Measurements from ENCODE around the gene PRKG1. TPM values are rescaled to one million over a fixed set of nuclear protein-coding genes. Genes with fewer than 3 reads are reported as not detected.

The PRKG1 gene
- total RNA-seq, 1 donor: 67.3 TPM

DNA sequence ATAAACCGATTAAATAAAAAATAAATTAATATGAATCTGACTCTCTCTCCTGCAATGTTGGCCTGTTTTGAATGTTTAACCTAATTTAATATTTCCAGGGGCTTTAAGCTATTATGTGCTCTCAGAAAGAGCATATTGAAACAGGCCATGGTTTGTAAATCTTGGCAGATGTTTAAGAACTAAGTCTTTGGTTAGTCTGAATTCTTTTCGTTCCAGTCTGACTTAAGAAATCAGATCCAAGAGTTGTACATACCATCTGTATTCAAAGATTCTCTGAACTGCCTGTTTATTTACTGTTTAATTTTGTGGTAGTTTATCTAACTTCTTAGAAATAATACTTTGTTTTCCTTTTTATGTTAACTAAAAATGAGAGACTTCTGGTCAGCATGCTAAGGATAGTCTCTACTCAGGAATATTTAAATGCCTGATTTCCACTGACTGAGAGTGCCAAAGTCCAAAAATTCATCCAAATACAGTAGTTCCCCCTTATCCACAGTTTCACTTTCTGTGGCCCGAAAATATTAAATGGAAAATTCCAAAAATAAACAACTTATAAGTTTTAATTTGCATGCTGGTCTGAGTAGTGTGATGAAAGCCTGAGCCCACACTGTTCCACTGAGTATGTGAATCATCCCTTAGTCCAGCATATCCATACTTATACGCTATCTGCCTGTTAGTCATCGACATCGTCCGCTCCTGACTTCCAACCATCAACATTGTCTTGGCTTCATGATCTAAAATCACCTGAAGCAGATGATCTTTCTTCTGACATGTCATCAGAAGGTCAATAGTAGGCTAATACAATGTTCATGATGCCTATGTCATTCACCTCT, 863.2 kb downstream of the PRKG1 start:
- DNase-seq (ENCODE audit: low read depth in 2 of 3, low spot score in 2 of 3): no peak

- no peak for DNase-seq (ENCODE audit: low read depth in 2 of 3, low spot score in 2 of 3)
Observed at GRCh38 chr10:51950371-51950995, 876.2 kb downstream of the PRKG1 start.

DNA sequence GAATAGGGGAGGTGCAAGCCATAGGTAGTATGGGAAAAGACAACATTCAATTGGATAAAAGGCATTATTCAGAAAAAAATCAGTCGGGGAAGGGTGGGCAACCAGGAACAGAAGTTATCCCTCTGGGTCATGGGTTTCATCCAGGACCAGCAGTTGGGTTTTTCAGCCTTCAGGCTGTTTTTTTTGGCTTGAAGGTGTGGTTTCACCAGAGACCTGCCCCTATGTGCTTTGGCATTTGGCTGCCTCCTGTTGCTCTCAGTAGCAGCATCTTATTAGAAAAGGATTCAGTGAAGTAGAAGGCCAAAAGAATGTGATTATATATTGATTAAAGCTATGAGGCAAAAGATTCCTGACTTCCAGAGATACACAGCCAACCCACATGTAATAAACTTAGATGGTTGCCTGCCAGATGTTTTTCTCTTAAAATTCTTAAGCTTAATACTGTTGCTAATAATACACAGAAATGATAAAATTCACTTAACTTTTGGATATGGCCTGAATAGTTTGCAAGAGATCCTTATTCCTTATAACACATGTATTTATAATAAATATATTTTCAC, 876.8 kb downstream of the PRKG1 start:
- DNase-seq (ENCODE audit: low read depth in 2 of 3, low spot score in 2 of 3): no peak

- DNase-seq (ENCODE audit: low read depth in 2 of 3, low spot score in 2 of 3): no peak
Observed at GRCh38 chr10:51951601-51952000, 877.3 kb downstream of the PRKG1 start.

DNA sequence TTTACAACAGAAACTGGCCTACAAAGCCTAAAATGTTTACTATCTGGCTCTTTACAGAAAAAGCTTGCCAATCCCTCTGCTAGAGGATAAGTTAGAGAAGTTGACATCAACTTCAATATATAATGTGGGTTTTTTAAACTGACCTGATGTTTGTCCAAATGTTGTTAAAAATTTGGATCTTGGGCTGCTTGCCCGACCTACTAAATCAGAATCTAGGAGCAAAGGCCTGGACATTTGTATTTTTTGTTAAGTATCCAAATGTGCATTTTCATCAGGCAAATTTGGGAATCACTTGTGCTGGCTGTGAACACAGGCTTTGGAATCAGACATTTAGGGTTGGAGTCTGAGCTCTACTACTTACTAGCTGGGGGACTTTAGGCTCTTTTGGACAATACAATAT, 877.8 kb downstream of the PRKG1 start:
- no peak for DNase-seq (ENCODE audit: low read depth in 2 of 3, low spot score in 2 of 3)

- no peak for DNase-seq (ENCODE audit: low read depth in 2 of 3, low spot score in 2 of 3)
Observed at GRCh38 chr10:51955696-51956095, 881.4 kb downstream of the PRKG1 start.

- no peak for DNase-seq (ENCODE audit: low read depth in 2 of 3, low spot score in 2 of 3)
Observed at GRCh38 chr10:51956822-51957221, 882.5 kb downstream of the PRKG1 start.

DNA sequence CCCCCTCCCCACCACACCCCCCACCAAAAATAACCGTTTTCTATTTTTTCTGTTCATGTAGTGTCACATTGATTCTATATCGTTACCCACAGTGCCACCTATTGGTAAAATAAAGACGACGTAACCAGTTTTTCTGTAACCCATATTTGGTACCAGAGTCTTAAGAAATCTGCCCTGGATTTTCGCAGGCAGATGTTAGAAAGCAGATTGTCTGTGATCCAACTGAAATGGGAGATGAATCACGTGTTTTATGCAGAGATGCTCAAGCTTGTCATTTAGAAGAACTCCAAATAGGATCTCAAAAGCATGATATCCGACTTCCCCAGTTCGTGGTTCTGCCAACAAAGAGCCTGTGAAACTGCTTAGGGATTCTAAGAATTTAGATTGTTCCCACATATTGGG, 886.2 kb downstream of the PRKG1 start:
- peak in 2 of 3 donors; percentile 40 to 72 for DNase-seq (ENCODE audit: low read depth in 2 of 3, low spot score in 2 of 3)

DNA sequence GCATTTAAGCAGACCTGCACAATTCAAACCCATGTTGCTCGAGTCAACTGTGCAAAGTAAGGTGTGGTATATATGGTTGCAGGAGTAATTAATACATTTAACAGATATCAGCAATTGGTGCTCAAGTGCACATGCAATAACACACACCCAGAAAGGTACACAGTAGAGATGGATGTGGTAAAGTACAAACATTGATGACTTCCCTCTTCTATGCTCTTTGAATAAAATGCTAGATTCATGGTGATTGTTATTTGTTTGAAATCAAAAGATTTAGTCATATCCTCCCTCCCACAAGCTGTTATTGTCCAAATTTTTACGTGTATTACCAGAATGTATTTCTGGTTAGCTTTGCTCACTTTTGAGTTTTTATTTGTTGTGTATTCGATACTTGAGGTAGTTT, 887.1 kb downstream of the PRKG1 start:
- DNase-seq (ENCODE audit: low read depth in 2 of 3, low spot score in 2 of 3): no peak

- no peak for DNase-seq (ENCODE audit: low read depth in 2 of 3, low spot score in 2 of 3)
Observed at GRCh38 chr10:51964630-51965029, 890.3 kb downstream of the PRKG1 start.

- no peak for DNase-seq (ENCODE audit: low read depth in 2 of 3, low spot score in 2 of 3)
Observed at GRCh38 chr10:51965451-51965850, 891.2 kb downstream of the PRKG1 start.

GRCh38 chr10:51972733-51973346, 898.6 kb downstream of the PRKG1 start:
- no peak for DNase-seq (ENCODE audit: low read depth in 2 of 3, low spot score in 2 of 3)

DNA sequence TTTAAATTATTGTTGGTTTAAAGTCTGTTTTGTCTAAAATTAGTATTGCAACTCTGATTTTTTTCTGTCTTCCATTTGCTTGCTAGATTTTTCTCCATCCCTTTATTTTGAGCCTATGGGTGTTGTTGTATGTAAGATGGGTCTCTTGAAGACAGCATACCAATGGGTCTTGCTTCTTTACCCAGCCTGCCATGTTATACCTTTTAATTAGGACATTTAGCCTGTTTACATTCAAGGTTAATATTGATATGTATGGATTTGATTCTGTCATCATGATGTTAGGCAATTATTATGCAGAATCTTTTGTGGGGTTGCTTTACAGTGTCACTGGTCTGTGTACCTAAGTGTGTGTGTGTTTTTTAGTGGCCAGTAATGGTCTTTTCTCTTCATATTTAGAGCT, 906.5 kb downstream of the PRKG1 start:
- DNase-seq (ENCODE audit: low read depth in 2 of 3, low spot score in 2 of 3): no peak

DNA sequence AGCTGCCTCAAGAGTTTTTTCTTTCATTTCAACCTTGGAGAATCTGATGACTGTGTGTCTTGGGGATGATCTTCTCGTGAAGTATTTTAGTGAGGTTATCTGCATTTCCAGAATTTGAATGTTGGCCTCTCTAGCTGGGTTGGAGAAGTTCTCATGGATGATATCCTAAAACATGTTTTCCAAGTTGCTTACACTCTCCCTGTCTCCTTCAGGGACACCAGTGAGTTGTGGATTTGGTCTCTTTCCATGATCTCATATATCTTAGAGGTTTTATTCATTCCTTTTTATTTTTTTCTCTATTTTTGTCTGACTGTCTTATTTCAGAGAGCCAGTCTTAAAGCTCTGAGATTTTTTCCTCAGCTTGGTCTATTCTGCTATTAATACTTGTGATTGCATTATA, 907.4 kb downstream of the PRKG1 start:
- DNase-seq (ENCODE audit: low read depth in 2 of 3, low spot score in 2 of 3): no peak

DNA sequence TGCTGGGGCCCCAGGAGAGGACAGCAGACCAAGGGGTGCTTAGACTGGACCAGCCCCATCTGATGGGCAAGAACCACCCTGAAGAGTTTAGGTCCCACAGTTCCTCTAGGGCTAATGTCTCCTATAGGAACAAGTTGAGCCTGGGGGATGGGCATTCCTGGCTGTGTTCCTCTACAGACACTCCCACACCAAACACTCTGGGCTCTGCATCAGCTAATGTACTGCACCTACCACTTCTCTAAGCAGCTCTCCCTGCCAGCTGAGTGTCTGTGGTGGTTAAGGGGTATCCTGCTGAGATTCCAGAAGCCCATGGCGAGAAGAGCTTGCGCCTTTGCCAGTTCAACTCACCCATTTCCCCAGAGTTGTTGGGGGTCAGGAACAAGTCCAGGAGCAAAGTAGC, 909.2 kb downstream of the PRKG1 start:
- no peak for DNase-seq (ENCODE audit: low read depth in 2 of 3, low spot score in 2 of 3)

GRCh38 chr10:51985336-51985735, 911.0 kb downstream of the PRKG1 start:
- no peak for DNase-seq (ENCODE audit: low read depth in 2 of 3, low spot score in 2 of 3)

DNA sequence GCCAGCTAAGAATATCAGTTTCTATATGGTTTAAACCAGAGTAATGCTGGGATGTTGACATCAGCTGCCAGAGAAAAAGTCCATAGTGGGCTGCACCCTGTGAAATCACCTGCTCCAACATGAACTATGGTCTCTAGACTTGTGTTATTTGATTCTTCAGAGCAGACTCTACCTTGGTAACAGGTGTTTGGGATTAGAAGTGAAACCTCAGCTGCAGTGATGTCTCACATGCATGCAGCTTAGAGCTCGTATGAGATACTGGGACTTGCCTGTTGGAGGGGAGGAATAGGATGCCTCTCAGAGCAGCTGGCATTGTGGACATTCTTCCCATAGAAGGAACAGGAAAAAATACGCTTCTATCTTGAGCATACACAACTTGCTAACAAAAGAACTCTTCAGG, 912.2 kb downstream of the PRKG1 start:
- no peak for DNase-seq (ENCODE audit: low read depth in 2 of 3, low spot score in 2 of 3)

DNA sequence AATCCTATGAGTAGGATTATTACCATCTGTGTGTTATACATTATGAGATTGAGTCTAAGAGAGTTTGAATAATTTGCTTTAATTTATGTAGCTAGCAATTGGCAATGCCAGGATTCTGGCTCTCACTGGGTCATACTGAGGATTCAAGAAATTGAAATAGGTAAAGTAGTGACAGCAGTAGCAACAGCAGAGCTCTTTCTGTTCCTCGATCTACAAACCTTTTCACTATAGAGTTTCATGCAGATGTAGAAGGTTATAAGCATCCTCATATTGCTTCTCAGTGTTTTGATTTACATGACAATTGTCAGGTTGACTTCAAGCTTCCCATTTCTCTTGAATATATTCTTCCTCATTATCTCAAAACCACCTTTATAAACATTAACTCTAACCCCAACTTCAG, 919.2 kb downstream of the PRKG1 start:
- DNase-seq (ENCODE audit: low read depth in 2 of 3, low spot score in 2 of 3): no peak

DNA sequence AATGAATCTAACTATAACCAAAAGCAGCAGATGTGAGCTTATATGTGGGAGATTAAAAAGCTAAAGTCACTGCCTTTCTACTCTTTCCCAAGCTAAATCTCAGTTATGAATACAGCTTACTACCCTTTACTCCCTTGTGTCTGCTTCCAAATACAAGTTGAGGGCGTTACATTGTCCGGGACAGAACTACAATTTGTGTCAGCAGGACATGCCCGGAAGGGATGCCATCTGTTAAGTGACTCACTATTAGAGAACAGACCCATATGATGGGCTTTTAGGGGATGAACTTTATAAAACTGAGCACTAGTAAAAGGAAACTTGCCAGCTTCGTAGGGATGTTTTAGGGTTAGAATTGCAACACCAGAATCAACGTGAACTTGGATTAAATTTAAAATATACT, 924.8 kb downstream of the PRKG1 start:
- DNase-seq (ENCODE audit: low read depth in 2 of 3, low spot score in 2 of 3): no peak

GRCh38 chr10:52004342-52004949, 930.2 kb downstream of the PRKG1 start:
- DNase-seq (ENCODE audit: low read depth in 2 of 3, low spot score in 2 of 3): peak in 2 of 3 donors; percentile 16 to 63

GRCh38 chr10:52007091-52007490, 932.8 kb downstream of the PRKG1 start:
- DNase-seq (ENCODE audit: low read depth in 2 of 3, low spot score in 2 of 3): no peak
